HL-60 (cell line): ENCODE data around the gene DNAH6.

Experiments used
- CTCF ChIP-seq: IDR thresholded peaks from one replicate; pipeline ENCODE4 v1.5.1; 2011; ENCODE audit warnings: low read length, control low read depth, inconsistent platforms; ENCODE audit not compliant: insufficient read depth
- POLR2AphosphoS5 ChIP-seq: IDR thresholded peaks from 2 replicates; pipeline ENCODE4 v1.6.1; 2012; ENCODE audit warnings: low read depth
- SPI1 ChIP-seq: IDR thresholded peaks from 2 replicates; pipeline ENCODE4 v1.6.1; 2012; ENCODE audit warnings: low read depth, mild to moderate bottlenecking, borderline replicate concordance

GRCh38 chr2:84631047-84631446 lies 114.7 kb downstream of the DNAH6 start:
- TF ChIP-seq CTCF = peak; percentile 11
- TF ChIP-seq SPI1 = no peak
- no peak for TF ChIP-seq POLR2AphosphoS5
